HepG2 (cell line): Measurements from ENCODE around the gene BRCA2.
A peak's percentile ranks its signal among the peaks of the same experiment; 100 is the strongest.

Source experiments
- CTCF ChIP-seq: sonication (generic); formaldehyde crosslinking; IDR thresholded peaks from 2 replicates; pipeline ENCODE4 v1.5.0; 2020; ENCODE audit warnings: mild to moderate bottlenecking, missing genetic modification reagents, moderate library complexity
- FOSL2 ChIP-seq: sonication (generic); formaldehyde crosslinking; IDR thresholded peaks from 2 replicates; pipeline ENCODE4 v1.4.0; 2020; ENCODE audit warnings: missing genetic modification reagents
- TAF1 ChIP-seq: sonication (generic); formaldehyde crosslinking; IDR thresholded peaks from 2 replicates; pipeline ENCODE4 v1.4.0; 2020; ENCODE audit warnings: missing genetic modification reagents
- ZKSCAN1 ChIP-seq: fragments of 150-350 bp; IDR thresholded peaks from 2 replicates; pipeline ENCODE4 v1.6.1; 2014; ENCODE audit warnings: low read length
- ZNF232 ChIP-seq: sonication (generic); formaldehyde crosslinking; IDR thresholded peaks from 2 replicates; pipeline ENCODE4 v1.4.0; 2020; ENCODE audit warnings: missing genetic modification reagents, borderline replicate concordance
- ZNF354B ChIP-seq: sonication (generic); formaldehyde crosslinking; IDR thresholded peaks from 2 replicates; pipeline ENCODE4 v1.8.0; 2022; ENCODE audit warnings: mild to moderate bottlenecking, missing genetic modification reagents
- ZNF496 ChIP-seq: sonication (generic); formaldehyde crosslinking; IDR thresholded peaks from 2 replicates; pipeline ENCODE4 v1.8.1; 2023; ENCODE audit warnings: mild to moderate bottlenecking, moderate library complexity, missing genetic modification reagents; ENCODE audit not compliant: insufficient replicate concordance
- ZNF766 ChIP-seq: sonication (generic); formaldehyde crosslinking; IDR thresholded peaks from 2 replicates; pipeline ENCODE4 v1.5.0; 2020; ENCODE audit warnings: missing genetic modification reagents, borderline replicate concordance
- TF ChIP-seq, protein P1 (sequence below): IDR thresholded peaks from 2 replicates; pipeline ENCODE4 v1.6.1; 2012; ENCODE audit warnings: inconsistent platforms

DNA sequence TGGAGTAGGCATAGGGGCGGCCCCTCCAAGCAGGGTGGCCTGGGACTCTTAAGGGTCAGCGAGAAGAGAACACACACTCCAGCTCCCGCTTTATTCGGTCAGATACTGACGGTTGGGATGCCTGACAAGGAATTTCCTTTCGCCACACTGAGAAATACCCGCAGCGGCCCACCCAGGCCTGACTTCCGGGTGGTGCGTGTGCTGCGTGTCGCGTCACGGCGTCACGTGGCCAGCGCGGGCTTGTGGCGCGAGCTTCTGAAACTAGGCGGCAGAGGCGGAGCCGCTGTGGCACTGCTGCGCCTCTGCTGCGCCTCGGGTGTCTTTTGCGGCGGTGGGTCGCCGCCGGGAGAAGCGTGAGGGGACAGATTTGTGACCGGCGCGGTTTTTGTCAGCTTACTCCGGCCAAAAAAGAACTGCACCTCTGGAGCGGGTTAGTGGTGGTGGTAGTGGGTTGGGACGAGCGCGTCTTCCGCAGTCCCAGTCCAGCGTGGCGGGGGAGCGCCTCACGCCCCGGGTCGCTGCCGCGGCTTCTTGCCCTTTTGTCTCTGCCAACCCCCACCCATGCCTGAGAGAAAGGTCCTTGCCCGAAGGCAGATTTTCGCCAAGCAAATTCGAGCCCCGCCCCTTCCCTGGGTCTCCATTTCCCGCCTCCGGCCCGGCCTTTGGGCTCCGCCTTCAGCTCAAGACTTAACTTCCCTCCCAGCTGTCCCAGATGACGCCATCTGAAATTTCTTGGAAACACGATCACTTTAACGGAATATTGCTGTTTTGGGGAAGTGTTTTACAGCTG, at the start of gene BRCA2, which contains the start of gene ZAR1L:
- TF ChIP-seq TAF1 (peak; percentile 77), ZNF354B (CRISPR knock-in tag) (no peak), ZNF232 (CRISPR knock-in tag) (no peak), ZNF766 (CRISPR knock-in tag) (no peak; the same call in 1 of the 2 replicates), CTCF (CRISPR knock-in tag) (no peak; the same call in 1 of the 2 replicates), ZNF496 (CRISPR knock-in tag) (no peak), ZKSCAN1 (no peak), FOSL2 (CRISPR knock-in tag) (peak; percentile 53; the same call in 1 of the 2 replicates)
- TF ChIP-seq, protein P1, sequence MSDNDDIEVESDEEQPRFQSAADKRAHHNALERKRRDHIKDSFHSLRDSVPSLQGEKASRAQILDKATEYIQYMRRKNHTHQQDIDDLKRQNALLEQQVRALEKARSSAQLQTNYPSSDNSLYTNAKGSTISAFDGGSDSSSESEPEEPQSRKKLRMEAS: peak; percentile 91
